Kasumi-1 (cell line): Measurements from ENCODE around the gene ADAMTSL2.
A peak's percentile ranks its signal among the peaks of the same experiment; 100 is the strongest.

ENCODE experiments used
- DNase-seq, 2 experiments: peaks; one replicate each; lab custom pipeline; 2025; lab: John Stamatoyannopoulos, UW

The ADAMTSL2 gene

DNA sequence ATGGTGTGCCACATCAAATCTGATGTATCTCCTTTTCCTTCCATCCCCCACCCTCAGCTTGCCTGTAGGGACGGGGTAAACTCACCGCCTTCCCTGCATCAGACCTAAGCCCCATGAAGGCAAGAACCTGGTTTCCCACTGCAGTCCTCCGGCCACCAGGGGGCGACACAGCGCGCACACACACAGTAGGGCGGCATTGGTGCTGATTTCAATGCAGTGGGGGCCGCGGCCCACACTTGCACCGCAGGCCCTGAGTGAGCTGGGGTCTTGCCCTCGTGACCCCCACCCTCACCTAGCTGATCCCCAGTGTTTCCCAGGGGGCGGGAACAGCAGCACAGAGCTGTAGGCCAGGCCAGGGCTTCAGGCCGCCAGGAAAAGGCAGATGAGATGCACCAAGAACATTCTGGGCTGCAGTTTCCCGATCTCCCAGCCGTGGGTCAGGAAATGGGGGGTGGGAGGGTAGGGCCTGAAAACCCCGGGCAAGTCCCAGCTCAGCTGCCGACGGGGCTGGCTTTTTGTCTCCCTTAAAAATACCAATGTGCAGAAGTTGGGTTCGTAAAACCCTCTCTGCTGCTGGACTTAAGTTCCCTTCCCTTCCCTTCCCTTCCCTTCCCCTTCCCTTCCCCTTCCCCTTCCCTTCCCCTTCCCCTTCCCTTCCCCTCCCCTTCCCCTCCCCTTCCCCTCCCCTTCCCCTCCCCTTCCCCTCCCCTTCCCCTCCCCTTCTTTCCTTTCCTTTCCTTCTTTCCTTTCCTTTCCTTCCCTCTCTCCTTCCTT lies 55.1 kb downstream of the ADAMTSL2 start:
- no peak for DNase-seq

DNA sequence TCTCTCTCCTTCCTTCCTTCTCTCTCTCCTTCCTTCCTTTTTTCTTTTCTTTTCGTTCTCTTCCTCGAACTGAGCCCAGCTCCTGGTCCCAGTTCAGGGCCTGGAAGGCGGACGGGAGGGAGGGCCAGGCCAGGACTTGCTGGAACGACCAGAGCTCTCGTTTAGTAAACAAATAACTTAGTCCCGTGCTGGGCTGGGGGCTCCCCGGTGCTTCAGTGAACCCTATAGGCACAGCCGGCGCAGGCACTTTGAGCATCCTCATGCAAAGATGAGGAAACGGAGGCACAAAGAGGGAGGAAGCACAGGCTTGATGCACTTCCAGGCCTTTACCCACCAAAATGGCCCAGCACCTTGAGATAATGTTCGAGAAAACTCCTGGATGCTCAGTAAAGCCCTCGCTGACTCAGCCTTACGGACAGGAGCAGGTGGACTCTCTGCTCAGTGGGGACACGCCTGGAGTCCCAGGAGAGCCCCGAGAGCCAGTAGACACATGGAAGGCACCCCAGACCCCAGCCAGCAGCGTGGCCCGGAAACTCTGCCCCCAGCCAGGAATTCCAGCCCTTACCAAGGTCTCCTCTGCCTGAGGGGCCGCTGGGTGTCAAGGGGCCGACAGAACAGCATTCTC lies 55.8 kb downstream of the ADAMTSL2 start:
- no peak for DNase-seq

DNA sequence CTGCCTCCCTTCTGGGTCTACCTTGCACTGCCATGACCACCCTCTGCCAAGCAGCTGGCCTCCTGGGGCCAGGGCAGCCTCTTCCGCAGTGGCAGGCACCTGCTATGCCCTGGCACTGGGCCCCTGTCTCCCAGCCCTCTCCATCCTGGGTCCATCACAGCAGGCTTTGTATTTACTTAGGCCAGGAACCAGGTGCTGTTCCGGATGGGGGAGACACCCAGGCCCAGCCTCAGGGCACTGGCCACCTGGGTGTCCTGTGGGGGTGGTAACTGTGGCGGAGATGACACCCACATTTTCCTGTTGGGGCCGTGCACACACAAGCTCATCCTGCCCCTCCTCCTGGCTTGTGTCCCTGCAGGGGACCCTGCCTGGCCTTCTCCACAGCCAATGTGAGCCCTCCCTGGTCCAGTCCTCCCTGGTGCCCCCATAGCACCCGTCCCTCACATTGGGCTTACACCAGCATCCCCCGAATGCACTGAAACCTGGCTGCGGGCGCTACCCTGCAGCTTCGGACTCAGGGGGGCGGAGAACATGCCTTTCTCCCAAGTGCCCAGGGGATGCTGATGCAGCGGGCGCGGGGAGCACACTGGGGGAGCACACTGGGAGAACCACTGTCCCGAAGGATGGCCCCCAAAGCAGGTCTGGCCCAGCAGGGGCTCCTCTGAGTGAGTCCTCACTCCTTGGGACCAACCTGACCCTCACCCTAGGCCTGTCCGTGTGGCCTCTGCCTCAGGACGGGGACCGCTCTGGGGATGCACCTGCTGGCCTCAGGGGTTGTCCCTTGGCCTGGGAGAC lies 56.8 kb downstream of the ADAMTSL2 start:
- no peak for DNase-seq

DNA sequence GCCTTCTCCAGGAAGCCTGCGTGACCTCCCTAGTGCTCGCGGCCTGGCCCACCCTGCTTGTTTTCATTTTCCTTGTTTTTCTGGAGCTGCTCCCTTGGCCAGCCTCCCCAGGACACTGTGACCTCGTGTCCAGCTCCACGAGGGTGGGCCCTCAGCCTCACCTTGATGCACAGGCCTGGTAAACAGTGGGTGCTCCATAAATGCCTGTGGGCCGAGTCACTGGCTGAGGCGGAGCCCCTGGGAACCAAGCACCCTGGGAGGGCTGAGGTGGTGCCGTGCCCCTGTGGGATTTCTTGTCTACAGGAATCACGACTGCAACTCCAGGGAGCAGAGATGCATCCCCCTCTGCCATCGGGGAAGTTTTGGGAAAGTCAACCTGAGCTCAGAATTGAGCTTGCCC lies 57.5 kb downstream of the ADAMTSL2 start:
- DNase-seq, result no peak

DNA sequence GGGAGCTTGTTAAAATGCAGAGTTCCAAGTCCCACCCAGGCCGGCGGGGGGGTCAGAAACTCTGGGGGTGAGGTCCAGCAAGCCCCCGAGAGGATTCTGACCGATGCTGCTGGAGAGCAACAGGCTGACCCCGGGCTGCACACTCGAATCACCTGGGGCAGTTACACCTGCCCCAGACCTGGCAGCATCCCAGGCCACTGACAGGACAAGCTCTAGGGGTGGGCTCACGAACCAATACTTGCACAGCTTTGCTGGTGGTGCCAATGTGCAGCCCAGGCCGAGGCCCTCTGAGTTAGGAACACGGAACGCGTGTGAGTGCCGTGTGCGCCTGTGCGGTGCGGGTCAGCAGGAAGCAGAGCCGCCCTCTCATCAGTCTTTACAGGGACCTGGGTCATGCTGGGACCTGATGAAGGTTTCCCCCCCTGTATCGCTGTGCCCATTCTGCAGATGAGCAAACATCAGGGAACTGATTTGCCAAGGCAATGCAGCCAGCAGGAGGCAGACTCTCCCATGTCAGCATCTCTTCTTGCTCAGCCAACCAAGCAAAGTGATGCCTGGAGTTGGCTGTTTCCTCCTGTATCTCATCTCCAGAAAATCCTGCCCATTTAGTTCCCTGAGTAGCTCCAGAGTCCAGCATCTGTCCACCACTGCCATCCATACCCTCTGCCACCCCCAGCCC lies 58.4 kb downstream of the ADAMTSL2 start:
- no peak for DNase-seq

DNA sequence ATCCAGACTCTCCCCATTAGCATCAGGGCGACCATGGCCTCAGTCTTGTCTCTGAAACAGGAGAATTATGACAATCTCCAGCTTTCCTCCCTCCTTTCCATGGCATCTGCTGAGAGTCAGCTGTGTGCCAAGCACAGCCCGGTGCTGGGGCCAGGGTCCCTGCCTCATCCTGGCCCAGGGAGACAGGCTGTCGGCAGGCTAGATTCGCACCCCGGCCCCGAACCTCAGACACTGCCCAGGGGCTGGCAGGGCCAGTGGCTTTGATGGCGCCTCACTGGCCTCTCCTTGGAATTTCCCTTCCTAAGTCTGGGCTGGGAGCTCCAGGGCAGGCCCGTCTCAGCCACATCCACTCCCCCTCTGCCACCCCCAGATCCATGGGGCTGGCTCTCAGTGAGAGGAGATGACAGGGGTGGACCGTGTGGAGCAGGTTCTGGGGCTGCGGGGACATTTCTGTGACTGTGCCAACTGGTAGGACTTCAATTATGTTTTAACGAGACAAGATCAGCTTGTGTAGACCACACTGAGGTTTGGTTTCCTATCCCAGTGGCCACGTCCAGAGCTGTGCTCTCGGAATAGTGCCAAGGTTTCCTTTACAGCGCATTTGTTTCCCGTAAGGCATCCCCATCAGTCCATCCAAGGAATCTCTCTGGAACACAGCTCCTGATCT lies 59.2 kb downstream of the ADAMTSL2 start:
- DNase-seq, result no peak

DNA sequence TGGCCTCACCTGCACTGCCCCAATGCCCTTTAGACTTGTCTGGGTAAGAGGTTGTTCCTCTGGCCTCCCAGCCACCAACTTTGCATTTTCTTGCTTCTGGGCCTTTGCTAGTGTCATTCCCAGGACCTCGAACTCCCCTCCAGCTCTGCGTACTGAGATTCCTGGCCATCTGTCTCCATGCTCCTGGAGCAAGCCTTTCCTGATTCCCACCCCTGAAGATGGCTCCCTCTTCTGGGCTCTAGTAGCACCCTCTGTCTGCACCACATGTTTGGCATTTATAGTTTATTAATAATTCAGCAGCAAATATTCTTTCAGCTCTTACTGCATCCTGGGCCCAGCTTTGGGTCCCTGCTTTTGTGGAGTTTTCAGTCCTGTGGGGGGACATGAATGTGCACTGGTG lies 59.8 kb downstream of the ADAMTSL2 start:
- DNase-seq, result no peak

DNA sequence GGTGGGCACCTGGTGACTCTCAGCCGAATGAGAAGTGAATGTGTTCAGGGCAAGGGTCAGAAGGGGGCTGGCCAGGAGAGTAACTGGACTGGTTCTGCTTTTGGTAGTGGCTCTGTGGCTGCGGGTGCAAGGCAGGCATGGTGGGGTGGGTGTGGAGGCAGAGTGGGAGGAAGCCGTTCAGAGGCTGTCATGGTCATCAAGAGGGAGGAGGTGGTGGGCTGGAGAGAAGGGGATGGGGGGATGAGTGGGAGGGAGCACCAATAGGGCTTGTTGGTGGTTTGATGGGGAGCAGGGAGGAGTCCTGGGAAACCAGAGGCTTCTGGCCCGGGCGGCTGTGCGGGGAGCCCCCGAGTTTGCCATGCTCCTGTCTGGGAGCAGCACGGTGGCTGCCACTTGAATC lies 61.4 kb downstream of the ADAMTSL2 start:
- DNase-seq, result no peak

DNA sequence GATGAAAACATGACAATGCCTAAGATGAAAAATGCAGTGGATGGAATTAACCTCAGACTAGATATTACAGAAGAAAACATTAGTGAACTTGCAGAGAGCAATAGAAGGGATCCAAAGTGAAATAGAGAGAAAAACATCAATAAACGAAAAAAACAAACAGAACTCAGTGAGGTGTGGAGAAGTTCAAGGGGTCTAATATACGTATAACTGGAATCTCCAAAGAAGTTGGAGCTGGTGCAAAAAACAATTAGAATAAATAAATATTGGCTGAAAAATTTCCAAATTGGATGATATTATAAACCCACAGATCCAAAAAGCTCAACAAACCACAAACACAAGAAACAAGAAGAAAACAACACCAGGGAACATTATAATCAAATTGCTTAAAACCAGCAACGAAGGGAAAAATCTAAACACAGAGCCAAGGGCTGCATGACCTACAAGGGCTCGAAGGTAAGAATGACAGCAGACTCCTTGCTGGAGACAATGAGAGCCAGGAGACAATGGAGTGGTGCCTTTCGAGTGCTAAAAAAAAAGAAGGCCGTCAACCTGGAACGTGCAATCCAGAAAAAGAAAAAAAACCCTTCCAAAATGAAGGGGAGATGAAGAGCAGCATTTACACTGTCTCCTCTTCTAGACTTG lies 62.9 kb downstream of the ADAMTSL2 start:
- DNase-seq, result peak in 1 of 2 experiments; percentile 32

DNA sequence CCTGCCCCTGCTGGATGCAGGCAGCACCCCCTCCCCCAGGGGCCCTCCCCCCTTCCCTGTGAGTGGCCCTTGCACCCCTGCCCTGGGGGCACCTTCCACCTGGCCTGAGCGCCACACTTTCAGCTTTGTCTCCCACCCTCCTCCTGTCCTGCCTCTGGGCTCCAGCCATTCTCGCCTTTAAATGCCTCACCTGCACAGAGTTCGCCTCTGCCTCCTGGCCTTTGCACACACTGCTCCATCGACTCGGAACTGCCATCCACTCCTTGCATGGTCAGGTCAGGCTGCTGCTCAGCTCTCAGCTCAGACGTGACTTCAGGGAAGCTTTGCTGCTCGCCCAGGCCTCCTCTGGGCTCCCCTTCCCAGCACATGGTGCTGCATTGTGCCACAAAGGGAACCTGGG lies 64.5 kb downstream of the ADAMTSL2 start:
- DNase-seq, result no peak

DNA sequence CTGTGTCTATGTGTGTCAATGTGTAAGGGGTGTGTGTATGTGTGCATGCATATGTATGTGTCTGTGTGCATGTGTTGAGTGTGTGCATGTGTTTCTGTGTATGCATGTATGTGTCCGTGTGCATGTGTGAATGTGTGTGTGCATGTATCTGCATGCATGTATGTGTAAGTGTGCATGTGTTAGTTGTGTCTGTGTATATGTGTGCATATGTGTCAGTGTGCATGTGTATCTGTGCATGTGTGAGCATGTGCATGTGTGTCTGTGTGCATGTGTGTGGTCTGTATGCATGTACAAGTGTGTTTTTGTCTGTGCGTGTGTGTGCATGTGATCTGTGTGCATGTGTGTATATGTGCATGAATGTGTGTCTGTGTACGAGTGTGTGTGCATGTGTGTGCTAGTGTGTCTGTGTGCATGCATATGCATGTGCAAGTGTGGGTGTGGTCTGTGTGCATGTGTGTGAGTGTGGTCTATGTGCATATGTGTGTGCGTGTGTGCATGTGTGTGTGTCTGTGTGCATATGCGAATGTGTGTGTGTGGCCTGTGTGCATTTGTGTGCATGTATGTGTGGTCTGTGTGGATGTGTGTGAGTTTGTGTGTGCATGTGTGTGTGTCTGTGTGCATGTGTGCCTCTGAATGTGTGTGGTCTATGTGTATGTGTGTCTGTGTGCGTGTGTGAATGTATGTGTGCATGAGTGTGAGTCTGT lies 65.1 kb downstream of the ADAMTSL2 start:
- no peak for DNase-seq

DNA sequence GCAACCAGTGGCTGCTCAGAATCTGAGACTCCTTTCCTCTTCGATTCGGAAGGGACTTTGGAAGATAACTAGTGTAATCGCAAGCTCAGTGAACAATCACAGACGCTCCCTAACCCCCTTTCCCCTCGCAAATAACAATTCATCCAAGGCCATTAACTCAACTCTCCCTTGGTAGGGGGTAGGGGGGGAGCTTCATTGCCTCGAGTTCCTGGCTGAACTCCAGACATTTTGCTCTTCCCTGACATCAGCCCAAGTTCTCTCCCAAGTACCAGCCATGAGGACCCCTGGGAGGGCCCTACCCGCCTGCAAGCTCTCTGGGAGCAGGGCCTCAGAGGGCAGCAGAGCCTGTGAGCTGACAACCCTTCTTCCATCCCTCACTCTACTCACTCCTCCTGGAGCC lies 66.2 kb downstream of the ADAMTSL2 start:
- no peak for DNase-seq

DNA sequence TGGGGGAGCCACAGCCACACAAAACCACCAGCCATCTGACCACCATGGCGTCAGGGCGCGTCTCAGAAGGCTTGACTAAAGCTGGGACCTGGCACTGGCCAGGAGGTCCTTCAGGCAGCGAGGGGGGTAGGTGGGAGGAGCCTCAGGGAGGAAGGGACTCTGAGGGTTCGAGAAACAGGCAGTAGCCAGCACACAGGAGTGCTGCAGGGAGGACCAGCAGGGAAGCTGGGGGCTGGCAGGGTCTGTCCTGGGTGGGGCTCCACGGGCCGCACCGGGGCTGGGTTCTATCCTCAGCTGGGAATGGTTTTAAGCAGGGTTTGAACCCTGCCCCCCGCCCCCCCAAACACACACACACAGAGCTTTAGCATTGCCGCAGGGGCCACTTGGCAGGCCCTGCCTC lies 67.2 kb downstream of the ADAMTSL2 start:
- no peak for DNase-seq

DNA sequence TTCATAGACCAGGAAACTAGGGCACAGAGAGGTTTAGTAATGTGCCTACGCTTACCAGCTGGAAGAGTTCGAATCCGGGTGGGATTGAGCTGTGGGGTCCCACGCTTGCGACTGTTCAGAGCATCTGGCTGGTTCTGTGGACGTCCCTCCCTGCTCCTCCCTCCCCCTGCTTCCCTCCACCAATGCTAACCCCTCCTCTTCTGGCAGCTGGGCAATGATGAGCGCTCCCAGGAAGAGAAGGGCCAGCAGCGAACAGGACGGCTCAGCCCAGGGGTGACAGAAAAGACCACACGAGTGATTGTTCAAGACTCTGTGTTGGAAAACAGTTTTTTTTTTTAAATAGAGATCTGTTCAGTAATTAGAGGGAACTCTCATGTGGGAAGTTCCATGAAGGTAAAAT lies 67.8 kb downstream of the ADAMTSL2 start:
- DNase-seq, result no peak

DNA sequence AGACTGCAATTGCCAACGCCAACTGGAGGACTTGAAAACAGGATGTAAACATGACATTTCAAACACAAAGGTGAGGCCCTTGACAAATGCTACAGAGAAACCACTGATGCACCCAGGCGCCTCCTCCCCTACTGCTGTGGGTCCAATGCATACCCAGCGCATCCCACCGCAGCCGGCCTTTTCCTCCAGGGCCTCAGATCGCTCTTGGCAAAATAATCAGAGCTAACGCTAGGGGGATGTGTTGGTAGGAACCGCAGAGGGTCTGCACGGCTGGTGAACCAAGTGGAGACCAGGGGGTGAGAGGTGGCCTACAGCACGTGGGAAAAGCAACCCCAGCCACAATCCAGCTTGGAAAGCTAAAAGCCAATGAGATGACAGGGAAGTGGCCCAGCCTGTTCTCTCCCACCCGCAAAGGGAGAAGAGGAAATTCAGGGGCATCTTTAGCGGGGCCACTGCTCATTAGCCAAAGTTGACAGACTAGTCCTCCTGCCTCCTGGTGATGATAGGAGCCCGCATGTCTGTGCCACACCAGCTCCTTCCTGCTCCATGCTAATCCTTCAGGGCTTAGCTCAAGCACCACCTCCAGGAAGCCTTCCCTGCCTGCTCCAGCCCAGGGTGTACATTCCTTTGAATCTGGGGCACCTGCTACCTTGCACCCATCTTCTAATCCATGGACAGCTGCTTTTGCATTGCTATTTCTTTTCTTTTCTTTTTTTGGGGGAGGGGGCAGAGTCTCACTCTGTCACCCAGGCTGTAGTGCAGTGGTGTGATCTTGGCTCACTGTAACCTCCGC lies 68.8 kb downstream of the ADAMTSL2 start:
- no peak for DNase-seq

DNA sequence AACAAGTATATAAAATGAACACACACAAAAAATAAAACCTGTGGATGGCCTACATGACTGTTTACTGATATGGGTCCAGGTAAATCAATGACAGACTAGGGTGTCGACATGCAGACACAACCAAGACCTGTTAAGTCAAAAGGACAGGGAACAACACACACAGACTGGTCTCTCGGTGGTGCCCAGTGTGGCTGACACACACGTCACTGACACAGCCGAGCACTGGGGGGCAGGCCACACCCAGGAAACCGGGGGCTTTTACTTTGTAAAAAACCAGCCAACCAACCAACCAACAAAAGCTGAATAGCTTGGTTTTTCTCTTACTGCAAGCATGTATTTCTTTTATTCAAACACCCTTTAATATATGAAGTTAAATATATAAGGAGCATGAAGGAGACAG lies 69.7 kb downstream of the ADAMTSL2 start:
- no peak for DNase-seq

DNA sequence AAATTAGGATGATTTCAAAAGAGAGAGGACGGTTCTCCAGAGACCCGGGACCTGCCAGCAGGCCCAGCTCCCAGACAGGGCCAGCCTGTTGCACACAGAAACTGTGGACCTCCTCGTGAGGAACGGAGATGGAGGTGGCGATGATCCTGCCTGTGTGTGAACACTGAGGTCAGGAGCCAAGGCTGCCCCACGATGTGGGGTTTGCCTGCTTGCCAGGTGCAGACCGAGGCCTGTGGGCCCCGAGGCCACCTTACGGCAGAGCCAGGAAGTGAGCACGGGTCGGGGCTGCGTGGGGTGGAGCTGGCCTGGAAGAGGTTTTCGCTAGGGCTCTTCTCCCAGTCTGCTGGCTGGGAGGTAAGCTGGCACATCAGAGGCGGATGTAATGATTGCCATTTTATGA lies 70.4 kb downstream of the ADAMTSL2 start:
- DNase-seq, result no peak

DNA sequence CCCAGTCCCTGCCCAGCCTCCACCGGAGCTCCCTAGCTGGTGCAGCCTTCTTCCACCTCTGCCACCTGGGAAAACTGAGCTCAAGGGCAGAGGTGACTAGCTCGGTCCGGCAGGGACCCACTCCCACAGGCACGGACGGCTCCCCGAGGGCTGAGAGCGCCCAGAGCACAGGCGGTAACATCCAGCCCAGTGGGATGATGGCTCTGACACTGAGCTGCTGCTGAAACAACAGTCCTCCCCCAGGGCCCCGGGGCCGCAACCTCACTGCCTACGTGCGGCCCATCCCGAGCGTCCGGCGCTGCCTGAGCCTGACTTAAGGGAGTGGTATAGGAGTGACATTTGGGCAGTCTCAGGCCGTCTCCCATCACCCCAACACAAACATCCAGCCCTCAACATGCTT lies 70.9 kb downstream of the ADAMTSL2 start:
- no peak for DNase-seq

DNA sequence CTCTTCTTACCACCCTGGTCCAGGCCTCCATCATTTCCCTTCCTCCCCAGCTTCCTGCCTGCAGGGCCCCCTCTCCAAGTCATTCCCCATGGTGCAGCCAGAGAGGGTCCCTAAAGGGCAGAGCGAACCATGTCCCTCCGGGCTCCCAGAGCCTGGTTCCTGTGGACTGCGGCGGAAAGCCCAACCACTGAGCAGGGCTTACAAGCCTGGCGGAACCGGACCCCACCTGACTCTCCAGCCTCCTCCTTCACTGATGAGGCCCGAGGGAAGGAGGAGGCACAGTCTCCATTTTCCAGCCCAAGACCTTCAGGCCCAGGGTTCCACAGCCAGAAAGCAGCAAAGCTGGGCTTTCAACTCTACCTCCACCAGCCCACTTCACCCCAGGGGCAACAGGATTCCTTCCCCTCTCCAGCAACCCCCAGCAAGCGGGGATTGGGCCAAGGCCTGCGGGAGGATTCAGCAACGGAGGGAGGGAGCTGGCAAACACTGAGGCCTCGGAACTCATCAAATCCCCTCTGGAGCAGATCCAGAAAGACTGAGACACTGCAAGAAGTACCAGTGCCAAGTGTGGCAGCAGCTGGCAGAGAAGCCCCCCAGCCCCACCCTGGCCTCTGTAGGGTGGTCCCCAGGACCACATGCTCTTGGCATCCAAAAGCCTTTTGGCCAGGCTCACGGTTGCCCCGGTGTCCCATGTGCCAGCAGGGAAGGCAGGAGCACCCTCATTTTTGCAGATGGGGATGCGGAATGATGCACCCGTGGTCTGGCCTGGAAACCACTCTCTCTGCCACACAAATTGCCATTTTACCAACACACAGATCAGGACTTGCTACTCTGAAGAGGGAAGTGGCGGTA lies 71.6 kb downstream of the ADAMTSL2 start:
- DNase-seq, result no peak
